Measurements from ENCODE around the gene ZFAND5. TPM values are rescaled to one million over a fixed set of nuclear protein-coding genes. Genes with fewer than 3 reads are reported as not detected.

Gene ZFAND5
- total RNA-seq, 2 experiments from 2014 or later: 368 TPM

GRCh38 chr9:72333709-72334108, 31.3 kb downstream of the ZFAND5 start:
- Histone ChIP-seq H3K36me3 (ENCODE audit: insufficient read depth, low read length) (no peaks in the 10 kb centered on the region), H3K27me3 (ENCODE audit: control insufficient read depth in 1 of 2, insufficient read depth in 2 of 2, low read length in 2 of 2) (no peaks in the 10 kb centered on the region), H3K4me3 (ENCODE audit: low read length) (no peak overlapping the region), H3K4me1 (ENCODE audit: insufficient read depth, low read length) (no peaks in the 10 kb centered on the region), H3K27ac (ENCODE audit: low read depth in 1 of 2, low read length in 2 of 2) (no peak overlapping the region), H3K9me3 (ENCODE audit: control insufficient read depth in 1 of 2, insufficient read depth in 1 of 2, low read length in 2 of 2) (no peaks in the 10 kb centered on the region)
- DNase-seq: peak in 2 of 14 experiments; percentile 4 to 17
- intact Hi-C loops (cut with DNase I, micrococcal nuclease): no loop called here
- TF ChIP-seq, protein P1, sequence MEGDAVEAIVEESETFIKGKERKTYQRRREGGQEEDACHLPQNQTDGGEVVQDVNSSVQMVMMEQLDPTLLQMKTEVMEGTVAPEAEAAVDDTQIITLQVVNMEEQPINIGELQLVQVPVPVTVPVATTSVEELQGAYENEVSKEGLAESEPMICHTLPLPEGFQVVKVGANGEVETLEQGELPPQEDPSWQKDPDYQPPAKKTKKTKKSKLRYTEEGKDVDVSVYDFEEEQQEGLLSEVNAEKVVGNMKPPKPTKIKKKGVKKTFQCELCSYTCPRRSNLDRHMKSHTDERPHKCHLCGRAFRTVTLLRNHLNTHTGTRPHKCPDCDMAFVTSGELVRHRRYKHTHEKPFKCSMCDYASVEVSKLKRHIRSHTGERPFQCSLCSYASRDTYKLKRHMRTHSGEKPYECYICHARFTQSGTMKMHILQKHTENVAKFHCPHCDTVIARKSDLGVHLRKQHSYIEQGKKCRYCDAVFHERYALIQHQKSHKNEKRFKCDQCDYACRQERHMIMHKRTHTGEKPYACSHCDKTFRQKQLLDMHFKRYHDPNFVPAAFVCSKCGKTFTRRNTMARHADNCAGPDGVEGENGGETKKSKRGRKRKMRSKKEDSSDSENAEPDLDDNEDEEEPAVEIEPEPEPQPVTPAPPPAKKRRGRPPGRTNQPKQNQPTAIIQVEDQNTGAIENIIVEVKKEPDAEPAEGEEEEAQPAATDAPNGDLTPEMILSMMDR (IDR thresholded peaks at IDR 0.05): no peak
- ChIA-PET CTCF (no interaction called here), POLR2A (no interaction called here)
- no peak overlapping the region for H3K4me3 Mint-ChIP-seq
- no peak for ATAC-seq (ENCODE audit: poor library complexity)
- no peak overlapping the region for H3K27ac Mint-ChIP-seq
- no peaks in the 10 kb centered on the region for H3K4me1 Mint-ChIP-seq (ENCODE audit: low read depth)
- H3K36me3 Mint-ChIP-seq (ENCODE audit: low read depth): no peaks in the 10 kb centered on the region
- H3K27me3 Mint-ChIP-seq: no peaks in the 10 kb centered on the region
- H3K9me3 Mint-ChIP-seq: no peaks in the 10 kb centered on the region

- no peak overlapping the region for H3K27ac Mint-ChIP-seq
- Histone ChIP-seq H3K27me3 (ENCODE audit: control insufficient read depth in 1 of 2, insufficient read depth in 2 of 2, low read length in 2 of 2) (no peaks in the 10 kb centered on the region), H3K36me3 (ENCODE audit: insufficient read depth, low read length) (no peaks in the 10 kb centered on the region), H3K27ac (ENCODE audit: low read depth in 1 of 2, low read length in 2 of 2) (no peak overlapping the region), H3K9me3 (ENCODE audit: control insufficient read depth in 1 of 2, insufficient read depth in 1 of 2, low read length in 2 of 2) (no peaks in the 10 kb centered on the region), H3K4me3 (ENCODE audit: low read length) (no peak overlapping the region), H3K4me1 (ENCODE audit: insufficient read depth, low read length) (no peaks in the 10 kb centered on the region)
- POLR2A ChIA-PET: no interaction called here
- TF ChIP-seq, protein P1 (IDR thresholded peaks at IDR 0.05): no peak
- no peaks in the 10 kb centered on the region for H3K36me3 Mint-ChIP-seq (ENCODE audit: low read depth)
- no peak for DNase-seq
- no peak overlapping the region for H3K4me3 Mint-ChIP-seq
- H3K27me3 Mint-ChIP-seq: no peaks in the 10 kb centered on the region
- no peak for ATAC-seq (ENCODE audit: poor library complexity)
- H3K9me3 Mint-ChIP-seq: no peaks in the 10 kb centered on the region
- intact Hi-C loops (cut with DNase I, micrococcal nuclease): no loop called here
- no peaks in the 10 kb centered on the region for H3K4me1 Mint-ChIP-seq (ENCODE audit: low read depth)
- CTCF ChIA-PET: interaction anchor here (0.5 kb wide), 1 partner anchor 15 kb away, joined by 4 read pairs; no protein-coding TSS in a partner anchor
These were observed 31.8 kb downstream of the ZFAND5 start for GRCh38 chr9:72333197-72333596.

GRCh38 chr9:72332351-72332750, 32.7 kb downstream of the ZFAND5 start:
- H3K36me3 Mint-ChIP-seq (ENCODE audit: low read depth): no peaks in the 10 kb centered on the region
- H3K4me3 Mint-ChIP-seq: no peak overlapping the region
- Histone ChIP-seq H3K27me3 (ENCODE audit: control insufficient read depth in 1 of 2, insufficient read depth in 2 of 2, low read length in 2 of 2) (no peaks in the 10 kb centered on the region), H3K4me3 (ENCODE audit: low read length) (no peak overlapping the region), H3K27ac (ENCODE audit: low read depth in 1 of 2, low read length in 2 of 2) (no peak overlapping the region), H3K4me1 (ENCODE audit: insufficient read depth, low read length) (no peaks in the 10 kb centered on the region), H3K36me3 (ENCODE audit: insufficient read depth, low read length) (no peaks in the 10 kb centered on the region), H3K9me3 (ENCODE audit: control insufficient read depth in 1 of 2, insufficient read depth in 1 of 2, low read length in 2 of 2) (no peaks in the 10 kb centered on the region)
- H3K9me3 Mint-ChIP-seq: no peaks in the 10 kb centered on the region
- no peaks in the 10 kb centered on the region for H3K4me1 Mint-ChIP-seq (ENCODE audit: low read depth)
- no peak for ATAC-seq (ENCODE audit: poor library complexity)
- POLR2A ChIA-PET: no interaction called here
- DNase-seq: no peak
- H3K27ac Mint-ChIP-seq: no peak overlapping the region
- H3K27me3 Mint-ChIP-seq: no peaks in the 10 kb centered on the region
- intact Hi-C loops (cut with DNase I, micrococcal nuclease): no loop called here
- CTCF ChIA-PET: no interaction called here
- TF ChIP-seq, protein P1 (IDR thresholded peaks at IDR 0.05): no peak

All from CD4-positive, alpha-beta T cell (primary cell).